Keratinocyte (primary cell): ENCODE measurements around the gene METRNL. TPM values are rescaled to one million over a fixed set of nuclear protein-coding genes. Genes with fewer than 3 reads are reported as not detected.

Source experiments
- DNase-seq: peaks from one replicate; pipeline ENCODE4 v3.0.0-alpha.2; 2011; ENCODE audit warnings: low read depth, missing footprints, low spot score
- FAIRE-seq: peaks from 2 replicates; lab custom pipeline; 2011; peaks lifted over from hg19 to GRCh38; lab: Jason Lieb, UNC
- H2AFZ ChIP-seq: 2 replicates; pipeline ENCODE4 v1.6.0; 2012; ENCODE audit warnings: low read length, control low read depth, inconsistent platforms; ENCODE audit not compliant: control insufficient read depth
- H3K27ac ChIP-seq: 2 replicates; pipeline ENCODE4 v1.5.1; 2011; ENCODE audit warnings: low read length; ENCODE audit not compliant: control insufficient read depth, insufficient read depth
- H3K27me3 ChIP-seq: 3 replicates; pipeline ENCODE4 v1.6.0; 2011; ENCODE audit warnings: low read length; ENCODE audit not compliant: control insufficient read depth, insufficient read depth; ENCODE audit errors: extremely low read depth
- H3K36me3 ChIP-seq, 2 experiments: 2 replicates in 1 of 2; 3 replicates in 1 of 2; pipeline ENCODE4 v1.5.1; 2011; ENCODE audit warnings: low read length in 2 of 2, mild to moderate bottlenecking in 1 of 2; ENCODE audit not compliant: control insufficient read depth in 2 of 2, insufficient read depth in 2 of 2; ENCODE audit errors: extremely low read depth in 1 of 2
- H3K4me1 ChIP-seq: 3 replicates; pipeline ENCODE4 v1.5.1; 2011; ENCODE audit warnings: low read length; ENCODE audit not compliant: control insufficient read depth, insufficient read depth; ENCODE audit errors: extremely low read depth
- H3K4me2 ChIP-seq: 3 replicates; pipeline ENCODE4 v1.6.0; 2011; ENCODE audit warnings: low read depth, low read length; ENCODE audit not compliant: control insufficient read depth, insufficient read depth; ENCODE audit errors: extremely low read depth
- H3K4me3 ChIP-seq, 3 experiments: fragments of 200-600 bp in 1 of 3; sonication (generic) in 1 of 3; 2 replicates in 2 of 3; 3 replicates in 1 of 3; pipeline ENCODE4 v1.5.1; 2011 to 2016; ENCODE audit warnings: low read length in 3 of 3, mild to moderate bottlenecking in 3 of 3, control low read depth in 2 of 3, inconsistent platforms in 1 of 3, low read depth in 1 of 3, mixed read lengths in 1 of 3, mixed run types in 1 of 3, moderate library complexity in 1 of 3; ENCODE audit not compliant: control insufficient read depth in 2 of 3, insufficient read depth in 2 of 3; ENCODE audit errors: extremely low read depth in 1 of 3
- H3K79me2 ChIP-seq: 2 replicates; pipeline ENCODE4 v1.6.0; 2012; ENCODE audit warnings: low read length; ENCODE audit not compliant: control insufficient read depth, insufficient read depth
- H3K9ac ChIP-seq: 3 replicates; pipeline ENCODE4 v1.6.0; 2011; ENCODE audit warnings: low read length; ENCODE audit not compliant: control insufficient read depth, insufficient read depth; ENCODE audit errors: extremely low read depth
- H3K9me1 ChIP-seq: 3 replicates; pipeline ENCODE4 v1.6.0; 2011; ENCODE audit warnings: low read length; ENCODE audit not compliant: control insufficient read depth, insufficient read depth; ENCODE audit errors: extremely low read depth
- H3K9me3 ChIP-seq: 2 replicates; pipeline ENCODE4 v1.5.1; 2012; ENCODE audit warnings: low read depth, low read length; ENCODE audit not compliant: control insufficient read depth
- H4K20me1 ChIP-seq: 3 replicates; pipeline ENCODE4 v1.6.0; 2011; ENCODE audit warnings: low read length; ENCODE audit not compliant: control insufficient read depth, insufficient read depth; ENCODE audit errors: extremely low read depth
- EZH2 ChIP-seq: IDR thresholded peaks from one replicate; pipeline ENCODE4 v1.6.1; 2012; ENCODE audit warnings: inconsistent platforms, mild to moderate bottlenecking, low read length, moderate library complexity
- dilution Hi-C: fragments of 300-500 bp; cut with MboI; formaldehyde crosslinking; loops from one replicate; pipeline ENCODE4 v1.7.0; 2020; ENCODE audit warnings: low sequenced_read_pairs; ENCODE audit not compliant: extremely low pct_ligation_motif_present
- polyA plus RNA-seq, 5 experiments: library from polyadenylated mRNA; depleted of rRNA in 3 of 5; stranded (reverse) in 3 of 5; stranded (forward) in 1 of 5; unstranded in 1 of 5; fragments of >200 nt; gene quantifications; 1 replicate in 1 of 5; 2 replicates in 3 of 5; 3 replicates in 1 of 5; pipeline versions ENCODE4 v1.2.1 to v1.2.3, GENCODE V29; 2011 to 2012; ENCODE audit warnings: missing spikeins in 2 of 5, low read depth in 1 of 5, low replicate concordance in 1 of 5
- TF ChIP-seq, protein P1 (sequence below), 3 experiments: IDR thresholded peaks in 1 of 3; conservative IDR thresholded peaks in 1 of 3; optimal IDR thresholded peaks in 1 of 3; 2 replicates in 2 of 3; 3 replicates in 1 of 3; pipeline versions ENCODE3 to v1.5.1; 2011; ENCODE audit warnings: low read length in 3 of 3, mild to moderate bottlenecking in 3 of 3, moderate library complexity in 2 of 3, control low read depth in 1 of 3, inconsistent platforms in 1 of 3; ENCODE audit not compliant: insufficient read depth in 2 of 3; ENCODE audit errors: extremely low read depth in 1 of 3

Gene METRNL
- polyA plus RNA-seq, 1 donor (not counting 4 experiments of a cell fraction or from before 2014, with no cell fraction given): 3.1 TPM

DNA sequence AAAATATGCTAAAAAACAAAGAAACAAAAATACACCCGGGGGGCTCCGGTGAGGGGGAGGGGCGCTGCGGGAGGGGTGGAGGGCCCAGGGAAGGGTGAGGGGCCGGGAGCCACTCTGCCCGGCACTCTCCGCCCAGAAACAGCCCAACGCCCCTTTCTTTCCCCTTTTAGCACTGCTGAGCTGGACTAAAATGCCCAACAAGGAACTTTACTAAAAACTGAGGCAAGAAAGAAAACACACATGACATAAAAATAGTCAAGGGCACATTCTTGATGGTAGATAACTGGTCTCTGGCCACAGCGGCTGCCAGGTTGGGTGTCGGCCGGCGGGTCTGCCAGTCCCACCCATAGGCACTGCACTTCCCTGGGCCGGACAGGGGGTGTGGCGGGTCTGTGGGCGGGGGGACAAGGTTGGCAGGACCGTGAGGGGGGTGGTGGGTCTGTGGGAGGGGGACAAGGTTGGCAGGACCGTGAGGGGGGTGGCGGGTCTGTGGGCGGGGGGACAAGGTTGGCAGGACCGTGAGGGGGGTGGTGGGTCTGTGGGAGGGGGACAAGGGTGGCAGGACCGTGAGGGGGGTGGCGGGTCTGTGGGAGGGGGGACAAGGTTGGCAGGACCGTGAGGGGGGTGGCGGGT lies 20.9 kb downstream of the METRNL start:
- FAIRE-seq: no peak
- Histone ChIP-seq H3K9me1 (no peaks in the 10 kb centered on the region), H3K79me2 (no peaks in the 10 kb centered on the region), H4K20me1 (peaks cover 3% of the 10 kb centered on the region), H3K4me2 (no peak overlapping the region), H3K27ac (no peak overlapping the region), H3K4me1 (peaks cover 4% of the 10 kb centered on the region), H3K4me3 (no peak overlapping the region), H2AFZ (no peak overlapping the region), H3K27me3 (peaks cover 54% of the 10 kb centered on the region), H3K9ac (no peak overlapping the region), H3K36me3 (no peaks in the 10 kb centered on the region), H3K9me3 (no peaks in the 10 kb centered on the region)
- dilution Hi-C loops: no loop called here
- DNase-seq: no peak
- TF ChIP-seq EZH2: no peak
- TF ChIP-seq, protein P1, sequence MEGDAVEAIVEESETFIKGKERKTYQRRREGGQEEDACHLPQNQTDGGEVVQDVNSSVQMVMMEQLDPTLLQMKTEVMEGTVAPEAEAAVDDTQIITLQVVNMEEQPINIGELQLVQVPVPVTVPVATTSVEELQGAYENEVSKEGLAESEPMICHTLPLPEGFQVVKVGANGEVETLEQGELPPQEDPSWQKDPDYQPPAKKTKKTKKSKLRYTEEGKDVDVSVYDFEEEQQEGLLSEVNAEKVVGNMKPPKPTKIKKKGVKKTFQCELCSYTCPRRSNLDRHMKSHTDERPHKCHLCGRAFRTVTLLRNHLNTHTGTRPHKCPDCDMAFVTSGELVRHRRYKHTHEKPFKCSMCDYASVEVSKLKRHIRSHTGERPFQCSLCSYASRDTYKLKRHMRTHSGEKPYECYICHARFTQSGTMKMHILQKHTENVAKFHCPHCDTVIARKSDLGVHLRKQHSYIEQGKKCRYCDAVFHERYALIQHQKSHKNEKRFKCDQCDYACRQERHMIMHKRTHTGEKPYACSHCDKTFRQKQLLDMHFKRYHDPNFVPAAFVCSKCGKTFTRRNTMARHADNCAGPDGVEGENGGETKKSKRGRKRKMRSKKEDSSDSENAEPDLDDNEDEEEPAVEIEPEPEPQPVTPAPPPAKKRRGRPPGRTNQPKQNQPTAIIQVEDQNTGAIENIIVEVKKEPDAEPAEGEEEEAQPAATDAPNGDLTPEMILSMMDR (optimal IDR thresholded peaks at IDR 0.05 in 1 of 3, IDR thresholded peaks at IDR 0.05 in 1 of 3, conservative IDR thresholded peaks at IDR 0.05 in 1 of 3; ENCODE audit: extremely low read depth in 1 of 3, insufficient read depth in 2 of 3, low read length in 3 of 3): no peak

DNA sequence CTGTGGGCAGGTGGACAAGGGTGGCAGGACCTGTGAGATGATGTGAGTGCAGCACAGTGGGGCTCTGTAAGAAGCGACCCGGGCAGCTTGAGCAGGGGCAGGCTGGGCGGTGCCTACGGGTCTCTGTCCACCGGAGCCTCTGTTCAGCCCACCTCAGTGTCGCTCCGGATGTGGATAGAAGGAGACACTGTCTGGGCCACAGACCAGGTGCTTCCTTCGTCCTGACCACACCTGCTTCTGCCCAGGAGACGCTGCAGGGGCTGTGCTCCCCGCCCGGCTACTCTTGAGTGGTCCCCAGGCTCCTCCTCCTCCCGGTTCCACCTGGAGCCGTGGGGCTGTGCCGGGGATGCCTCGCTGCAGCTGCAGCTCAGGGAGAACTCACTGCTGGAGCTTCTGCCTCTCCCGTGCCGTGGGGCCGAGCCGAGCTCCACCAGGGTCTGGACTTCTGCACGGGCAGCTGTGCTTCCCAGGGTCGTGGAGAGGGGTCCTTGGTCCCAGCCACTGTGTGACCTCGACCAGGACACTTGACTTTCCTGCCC lies 21.5 kb downstream of the METRNL start:
- peak; percentile 35 for TF ChIP-seq EZH2
- TF ChIP-seq, protein P1 (optimal IDR thresholded peaks at IDR 0.05 in 1 of 3, IDR thresholded peaks at IDR 0.05 in 1 of 3, conservative IDR thresholded peaks at IDR 0.05 in 1 of 3; ENCODE audit: extremely low read depth in 1 of 3, insufficient read depth in 2 of 3, low read length in 3 of 3): no peak
- no peak for DNase-seq
- Histone ChIP-seq H2AFZ (no peak overlapping the region), H3K9me3 (no peaks in the 10 kb centered on the region), H4K20me1 (peaks cover 3% of the 10 kb centered on the region), H3K4me1 (peaks cover 4% of the 10 kb centered on the region), H3K27ac (no peak overlapping the region), H3K9ac (no peak overlapping the region), H3K27me3 (peaks cover 57% of the 10 kb centered on the region), H3K36me3 (no peaks in the 10 kb centered on the region), H3K4me2 (no peak overlapping the region), H3K4me3 (no peak overlapping the region), H3K9me1 (no peaks in the 10 kb centered on the region), H3K79me2 (no peaks in the 10 kb centered on the region)
- FAIRE-seq: no peak
- dilution Hi-C loops: no loop called here
